MV-4-11 (cell line): ENCODE results near the gene EFS.
"Not testable (repeated sequence)": the region's sequence is repeated elsewhere in the genome, so short reads cannot be mapped to it uniquely, and the experiment has no call there.

Experiments
- DNase-seq: peaks from one replicate; lab custom pipeline; 2025; lab: John Stamatoyannopoulos, UW

The EFS gene

GRCh38 chr14:23399591-23399990, 34.6 kb upstream of the EFS start:
- DNase-seq = no peak

- no peak for DNase-seq
Measured at GRCh38 chr14:23399136-23399535, 34.2 kb upstream of the EFS start.

- no peak for DNase-seq
Measured at GRCh38 chr14:23398348-23398747, 33.4 kb upstream of the EFS start.

- DNase-seq = no peak
Measured at GRCh38 chr14:23396781-23397407, 31.9 kb upstream of the EFS start.

- DNase-seq = no peak
Measured at GRCh38 chr14:23396126-23396525, 31.2 kb upstream of the EFS start.

- DNase-seq = no peak
Measured at GRCh38 chr14:23392613-23393012, 27.6 kb upstream of the EFS start.

GRCh38 chr14:23389871-23390270, 24.9 kb upstream of the EFS start:
- not testable (repeated sequence) for DNase-seq

- no peak for DNase-seq
Measured at GRCh38 chr14:23389396-23389795, 24.4 kb upstream of the EFS start.

GRCh38 chr14:23388996-23389395, 24.0 kb upstream of the EFS start:
- no peak for DNase-seq

- DNase-seq = no peak
Measured at GRCh38 chr14:23387916-23388882, 23.2 kb upstream of the EFS start.

GRCh38 chr14:23386999-23387398, 22.0 kb upstream of the EFS start:
- no peak for DNase-seq

- not testable (repeated sequence) for DNase-seq
Measured at GRCh38 chr14:23386266-23386657, 21.3 kb upstream of the EFS start.

- DNase-seq = no peak
Measured at GRCh38 chr14:23385642-23386265, 20.8 kb upstream of the EFS start.

- no peak for DNase-seq
Measured at GRCh38 chr14:23385244-23385641, 20.3 kb upstream of the EFS start.

GRCh38 chr14:23384364-23385080, 19.6 kb upstream of the EFS start:
- DNase-seq = no peak

- no peak for DNase-seq
Measured at GRCh38 chr14:23382731-23383440, 17.9 kb upstream of the EFS start.

GRCh38 chr14:23382276-23382675, 17.3 kb upstream of the EFS start:
- DNase-seq = no peak

GRCh38 chr14:23381871-23382270, 16.9 kb upstream of the EFS start:
- DNase-seq = no peak

GRCh38 chr14:23380976-23381375, 16.0 kb upstream of the EFS start:
- DNase-seq = no peak

- no peak for DNase-seq
Measured at GRCh38 chr14:23380197-23380914, 15.4 kb upstream of the EFS start.
